Spleen (tissue), 7 donors: Measurements from ENCODE around the gene ZFYVE19.

ENCODE experiments used
- CTCF ChIP-seq, 11 experiments: fragments of 200-600 bp in 7 of 11; fragments of 450-650 bp in 4 of 11; sonication (generic) in 4 of 11; IDR thresholded peaks in 8 of 11; conservative IDR thresholded peaks in 3 of 11; 1 replicate in 7 of 11; 2 replicates in 4 of 11; pipeline versions ENCODE4 v1.4.0 to v1.8.0; 2016 to 2021; ENCODE audit warnings: antibody characterized with exemption in 11 of 11, inconsistent platforms in 4 of 11, mild to moderate bottlenecking in 1 of 11
- POLR2A ChIP-seq, 3 donors: fragments of 450-650 bp; IDR thresholded peaks; one replicate each; pipeline ENCODE4 v1.5.1; 2017; ENCODE audit warnings: antibody characterized with exemption in 3 of 3, mild to moderate bottlenecking in 1 of 3
- POLR2AphosphoS5 ChIP-seq, 3 donors: sonication (generic); formaldehyde crosslinking; IDR thresholded peaks; one replicate each; pipeline ENCODE4 v1.5.1; 2017; ENCODE audit warnings: antibody characterized with exemption in 3 of 3
- donor health status: DM: no; HTN: no; CAD: no; lungs with moderate emphysema.
- donor health status: DM: no; HTN: no; CAD: no.
- donor health status: DM: no; HTN: no; CAD: no.

GRCh38 chr15:40775740-40776536 is 31.0 kb upstream of the ZFYVE19 start:
- TF ChIP-seq CTCF (IDR thresholded peaks at IDR 0.05 in 8 of 11, conservative IDR thresholded peaks at IDR 0.05 in 3 of 11): no peak
- TF ChIP-seq POLR2A (IDR thresholded peaks at IDR 0.05): no peak
- TF ChIP-seq POLR2AphosphoS5 (IDR thresholded peaks at IDR 0.05): peak in 1 of 3 donors; percentile 16
